Gastrocnemius medialis (tissue), 4 donors: ENCODE results near the gene NPAS2. TPM values are rescaled to one million over a fixed set of nuclear protein-coding genes. Genes with fewer than 3 reads are reported as not detected.

ENCODE experiments used
- ATAC-seq, 2 donors: fragments of 150-250 bp; one replicate each; pipeline ENCODE4 v1.9.1; 2016
- DNase-seq, 2 donors: peaks; one replicate each; pipeline ENCODE4 v3.0.0-alpha.2; 2019
- H3K27ac ChIP-seq, 4 donors: fragments of 200-600 bp; sonication (generic); 1 replicate in 1 of 4; 2 replicates in 3 of 4; pipeline ENCODE4 v1.5.1; 2016 to 2018; ENCODE audit warnings: mild to moderate bottlenecking in 2 of 4, moderate library complexity in 1 of 4
- H3K27me3 ChIP-seq, 3 donors: fragments of 200-600 bp; sonication (generic) in 2 of 3; 1 replicate in 1 of 3; 2 replicates in 2 of 3; pipeline versions ENCODE4 v1.5.1 to v1.6.0; 2016 to 2019; ENCODE audit warnings: mild to moderate bottlenecking in 1 of 3, moderate library complexity in 1 of 3
- H3K36me3 ChIP-seq, 2 donors: fragments of 200-600 bp; sonication (generic) in 1 of 2; one replicate each; pipeline ENCODE4 v1.5.1; 2017 to 2018
- H3K4me1 ChIP-seq, 2 donors: fragments of 200-600 bp; sonication (generic) in 1 of 2; one replicate each; pipeline ENCODE4 v1.5.1; 2016 to 2017; ENCODE audit warnings: mild to moderate bottlenecking in 2 of 2
- H3K4me3 ChIP-seq, 4 donors: fragments of 200-600 bp; sonication (generic) in 3 of 4; 1 replicate in 1 of 4; 2 replicates in 3 of 4; pipeline ENCODE4 v1.5.1; 2016 to 2019; ENCODE audit warnings: mild to moderate bottlenecking in 2 of 4
- H3K9me3 ChIP-seq, 3 donors: fragments of 200-600 bp; sonication (generic) in 2 of 3; 1 replicate in 1 of 3; 2 replicates in 2 of 3; pipeline ENCODE4 v1.5.1; 2016 to 2019
- CTCF ChIP-seq, 5 experiments: fragments of 450-650 bp in 3 of 5; fragments of 200-600 bp in 2 of 5; sonication (generic) in 2 of 5; IDR thresholded peaks in 4 of 5; conservative IDR thresholded peaks in 1 of 5; 1 replicate in 4 of 5; 2 replicates in 1 of 5; pipeline ENCODE4 v1.5.1; 2016 to 2019; ENCODE audit warnings: antibody characterized with exemption in 5 of 5, mild to moderate bottlenecking in 3 of 5, moderate library complexity in 3 of 5
- POLR2A ChIP-seq, 2 donors: fragments of 450-650 bp; IDR thresholded peaks; one replicate each; pipeline ENCODE4 v1.6.1; 2017; ENCODE audit warnings: antibody characterized with exemption in 2 of 2, mild to moderate bottlenecking in 2 of 2, moderate library complexity in 2 of 2
- in situ Hi-C, 4 donors: fragments of 200-750 bp; cut with MboI; loops; one replicate each; pipeline versions ENCODE4 v1.15.0 to v1.8.0; 2017; ENCODE audit warnings: low sequenced_read_pairs in 4 of 4
- intact Hi-C: fragments of 100-400 bp; cut with DNase I; formaldehyde crosslinking; loops from one replicate; pipeline ENCODE4 v1.15.1; 2023; ENCODE audit warnings: low total_unique reads
- total RNA-seq, 4 donors: library from RNA; depleted of rRNA; stranded (reverse); fragments of >200 nt; gene quantifications; one replicate each; pipeline versions ENCODE4 v1.1.0 to v1.2.3, GENCODE V29; 2016

Gene NPAS2
- total RNA-seq, 4 donors from 2014 or later = 11.4 to 48.2 (median 36.6) TPM

DNA sequence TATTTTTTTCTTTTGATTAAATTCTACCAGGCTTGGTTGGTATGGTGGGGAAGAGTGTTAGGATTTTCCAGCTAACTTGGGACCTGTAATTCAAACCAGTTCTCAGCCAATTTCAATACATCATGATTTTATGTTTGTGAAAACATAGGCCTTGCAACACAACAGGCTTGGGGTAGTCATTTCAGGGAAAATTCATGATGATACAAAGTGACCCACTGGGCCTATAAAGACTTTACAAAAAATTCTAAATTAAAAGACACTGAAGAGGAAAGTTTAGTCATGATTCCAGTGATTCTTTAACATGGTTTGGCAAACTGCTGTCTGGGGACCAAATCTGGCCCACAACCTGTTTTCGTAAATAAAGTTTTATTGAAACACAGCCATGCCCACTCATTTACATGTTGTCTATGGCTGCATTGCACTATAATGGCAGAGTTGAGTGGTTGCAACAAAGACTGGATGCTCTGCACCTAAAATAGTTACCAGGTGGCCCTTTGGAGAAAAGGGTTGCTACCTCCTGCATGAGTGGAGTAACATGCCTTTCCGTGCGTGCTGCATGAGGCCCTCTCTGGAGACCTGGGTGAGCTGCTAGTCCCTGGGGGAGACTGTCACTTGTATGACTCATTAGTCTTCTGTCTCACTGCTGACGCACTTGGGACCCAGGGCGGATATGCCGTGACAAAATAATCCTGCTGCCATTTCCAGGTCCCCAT lies 73.6 kb downstream of the NPAS2 start:
- H3K4me1 ChIP-seq = no peaks in the 10 kb centered on the region
- DNase-seq = no peak
- H3K36me3 ChIP-seq = no peaks in the 10 kb centered on the region
- H3K27me3 ChIP-seq = no peaks in the 10 kb centered on the region
- in situ Hi-C loops (no loop called here), intact Hi-C loops (no loop called here)
- no peaks in the 10 kb centered on the region for H3K9me3 ChIP-seq
- no peak for ATAC-seq
- no peak overlapping the region for H3K27ac ChIP-seq
- TF ChIP-seq POLR2A (IDR thresholded peaks at IDR 0.05) = no peak
- TF ChIP-seq CTCF (IDR thresholded peaks at IDR 0.05 in 4 of 5, conservative IDR thresholded peaks at IDR 0.05 in 1 of 5) = no peak
- no peak overlapping the region for H3K4me3 ChIP-seq

DNA sequence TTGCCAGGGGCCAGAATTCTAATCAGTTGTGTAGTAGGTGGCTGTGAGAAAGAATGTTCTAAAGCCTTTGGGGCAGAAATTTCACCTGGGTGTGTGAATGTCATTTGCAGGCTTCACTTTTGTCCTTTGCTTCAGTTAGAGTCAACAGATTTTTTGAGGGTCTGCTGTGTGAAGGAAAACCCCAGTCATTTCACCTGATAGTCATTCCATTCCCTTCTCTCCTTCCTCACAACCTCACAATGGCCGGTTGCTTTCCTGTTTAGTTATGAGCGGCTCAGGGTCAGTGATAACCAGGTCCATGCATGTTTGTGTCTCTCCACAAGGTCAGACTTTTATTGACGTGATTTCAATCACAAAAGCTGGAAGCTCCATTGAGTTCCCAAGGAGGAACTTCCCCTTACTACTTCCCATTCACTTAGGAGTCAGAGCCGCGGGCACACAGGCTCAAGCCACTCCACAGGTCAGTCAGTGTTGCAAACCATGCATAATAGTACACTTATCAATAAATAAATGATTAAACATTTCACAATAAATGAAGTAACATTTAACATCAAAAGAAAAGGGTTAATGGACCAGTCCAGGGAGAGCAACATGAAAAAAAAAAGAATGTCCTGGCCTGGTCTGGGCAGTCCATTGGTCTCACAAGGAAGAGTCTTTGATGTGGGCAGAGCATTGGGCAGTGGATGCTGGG lies 74.3 kb downstream of the NPAS2 start:
- DNase-seq = no peak
- Histone ChIP-seq H3K36me3 (no peaks in the 10 kb centered on the region), H3K27me3 (no peaks in the 10 kb centered on the region), H3K4me3 (no peak overlapping the region), H3K4me1 (no peaks in the 10 kb centered on the region), H3K27ac (no peak overlapping the region), H3K9me3 (no peaks in the 10 kb centered on the region)
- intact Hi-C loops (no loop called here), in situ Hi-C loops (no loop called here)
- TF ChIP-seq POLR2A (IDR thresholded peaks at IDR 0.05) (no peak), CTCF (IDR thresholded peaks at IDR 0.05 in 4 of 5, conservative IDR thresholded peaks at IDR 0.05 in 1 of 5) (no peak)
- no peak for ATAC-seq

DNA sequence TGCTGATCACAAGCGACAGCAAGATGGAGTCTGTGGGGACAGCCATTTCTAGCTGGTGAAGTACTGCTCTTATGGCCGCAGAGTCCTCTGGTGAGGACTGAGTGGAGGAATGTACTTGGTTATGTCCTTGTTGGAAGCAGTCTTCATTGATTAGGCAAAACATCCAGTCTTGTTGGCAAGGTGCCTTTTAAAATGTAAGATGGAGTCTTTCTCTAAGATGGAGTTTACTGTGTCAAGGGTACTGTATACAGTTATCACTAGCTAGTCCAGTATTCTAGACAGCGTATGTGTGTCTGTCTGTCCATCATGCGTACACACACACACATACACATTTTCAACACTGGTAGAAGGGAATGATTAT lies 74.8 kb downstream of the NPAS2 start:
- Histone ChIP-seq H3K27me3 (no peaks in the 10 kb centered on the region), H3K4me1 (no peaks in the 10 kb centered on the region), H3K36me3 (no peaks in the 10 kb centered on the region), H3K27ac (no peak overlapping the region), H3K9me3 (no peaks in the 10 kb centered on the region), H3K4me3 (no peak overlapping the region)
- in situ Hi-C loops = no loop called here
- ATAC-seq (no peak), DNase-seq (no peak)
- TF ChIP-seq POLR2A (IDR thresholded peaks at IDR 0.05) (no peak), CTCF (IDR thresholded peaks at IDR 0.05 in 4 of 5, conservative IDR thresholded peaks at IDR 0.05 in 1 of 5) (no peak)
- intact Hi-C loops = no loop called here

GRCh38 chr2:100895402-100895801 lies 75.5 kb downstream of the NPAS2 start:
- H3K36me3 ChIP-seq = no peaks in the 10 kb centered on the region
- no peak for ATAC-seq
- no peaks in the 10 kb centered on the region for H3K9me3 ChIP-seq
- TF ChIP-seq POLR2A (IDR thresholded peaks at IDR 0.05) = no peak
- TF ChIP-seq CTCF (IDR thresholded peaks at IDR 0.05 in 4 of 5, conservative IDR thresholded peaks at IDR 0.05 in 1 of 5) = no peak
- in situ Hi-C loops (no loop called here), intact Hi-C loops (no loop called here)
- no peak overlapping the region for H3K27ac ChIP-seq
- no peak overlapping the region for H3K4me3 ChIP-seq
- no peaks in the 10 kb centered on the region for H3K4me1 ChIP-seq
- no peaks in the 10 kb centered on the region for H3K27me3 ChIP-seq
- DNase-seq = no peak
